GM18909 (cell line): ENCODE results near the gene RORB.

ENCODE experiments used
- ATAC-seq: cut with Tn5 transposase; IDR thresholded peaks from one replicate; pipeline ENCODE4 v1.9.1; 2021; ENCODE audit warnings: mild to moderate bottlenecking; ENCODE audit not compliant: unreplicated experiment, poor library complexity

Gene RORB

DNA sequence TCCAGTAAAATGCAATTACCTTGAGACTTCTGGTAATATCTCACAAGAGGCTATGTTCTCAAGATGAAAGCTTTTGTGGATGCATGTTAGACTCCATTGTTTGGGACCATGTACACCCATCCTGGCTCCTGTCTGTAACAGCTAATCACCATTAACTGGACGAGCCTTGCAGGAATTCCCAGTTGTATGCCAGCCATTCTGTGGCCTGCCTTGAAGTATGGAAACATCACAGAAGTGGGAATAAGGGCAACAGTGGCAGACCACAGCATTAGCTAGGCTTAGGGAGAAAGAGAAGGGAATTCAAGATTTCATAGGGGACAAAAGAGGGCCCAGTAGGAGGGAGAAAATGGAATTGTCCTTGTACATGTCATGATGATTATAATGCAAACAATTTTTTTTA lies 79.0 kb downstream of the RORB start:
- ATAC-seq: no peak

DNA sequence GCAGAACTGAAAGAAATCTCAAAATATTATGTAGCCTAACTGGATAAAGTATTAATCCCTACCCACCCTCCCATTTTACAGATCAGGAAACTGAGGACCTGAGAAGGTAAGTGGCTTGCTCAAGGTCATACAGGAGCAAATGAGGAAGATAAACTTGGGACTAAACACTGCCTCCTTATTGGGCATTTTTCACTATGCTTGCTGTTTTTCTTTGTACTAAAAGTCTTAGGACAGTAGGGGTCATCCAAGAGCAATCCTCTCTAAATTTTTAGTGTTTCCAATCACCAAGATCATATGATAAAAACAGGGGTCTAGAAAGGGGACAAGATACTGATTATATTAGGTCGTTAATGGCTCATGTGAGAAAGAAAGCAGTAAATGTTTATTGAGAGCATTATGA lies 80.8 kb downstream of the RORB start:
- ATAC-seq: no peak

DNA sequence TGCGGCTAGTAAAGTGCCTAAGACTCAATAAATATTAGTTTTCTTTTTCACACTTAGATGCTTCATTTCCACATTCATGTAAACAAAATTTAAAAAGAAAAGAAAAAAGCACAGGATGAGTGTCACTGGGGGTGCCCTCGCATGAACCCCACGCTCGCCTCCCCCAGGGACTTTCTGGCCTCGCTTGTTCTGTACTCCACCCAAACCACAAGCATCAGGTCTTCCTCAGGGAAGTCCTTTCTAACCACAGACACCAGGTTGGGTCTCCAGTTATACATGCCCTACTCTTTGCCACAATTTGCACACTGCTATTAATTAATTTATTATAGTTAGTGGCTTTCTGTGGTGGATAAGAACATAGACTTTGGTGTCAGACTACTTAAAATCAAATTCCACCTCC lies 92.4 kb downstream of the RORB start:
- ATAC-seq: no peak

DNA sequence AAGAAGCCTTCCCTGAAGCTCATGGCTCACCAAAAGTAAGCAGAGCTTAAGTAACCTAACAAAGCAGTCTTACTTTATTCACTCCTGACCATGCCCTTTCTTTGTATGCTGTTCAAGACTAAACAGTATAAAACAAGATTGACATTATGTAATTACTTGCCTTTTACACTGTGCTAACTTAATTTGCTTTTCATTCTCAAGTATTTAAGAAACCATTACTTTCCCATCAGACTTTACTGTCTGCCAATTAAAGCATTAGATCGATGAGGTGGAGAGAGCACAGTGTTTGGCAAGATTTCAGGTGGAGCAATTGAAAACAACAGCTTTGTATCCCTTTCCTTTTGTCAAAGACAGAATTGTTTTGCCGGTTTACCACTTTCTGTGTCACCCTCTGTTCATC lies 98.2 kb downstream of the RORB start:
- ATAC-seq: no peak

DNA sequence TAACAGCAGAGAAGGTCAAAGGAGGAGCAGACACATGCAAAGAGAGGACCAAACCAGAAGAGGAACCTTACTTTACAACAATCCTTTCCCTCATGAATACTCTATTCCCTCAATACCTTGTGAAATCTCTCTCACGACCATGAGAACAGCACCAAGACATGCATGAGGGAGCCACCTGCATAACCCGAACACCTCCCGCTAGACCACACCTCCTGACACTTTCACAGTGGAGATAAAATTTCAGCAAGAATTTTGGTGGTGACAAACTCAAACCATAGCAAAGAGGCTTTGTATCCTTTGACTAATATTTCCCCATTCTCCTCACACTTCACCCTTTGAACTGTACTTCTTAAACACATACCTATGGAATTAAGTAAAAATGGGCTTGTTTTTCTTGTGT lies 101.7 kb downstream of the RORB start:
- no peak for ATAC-seq

DNA sequence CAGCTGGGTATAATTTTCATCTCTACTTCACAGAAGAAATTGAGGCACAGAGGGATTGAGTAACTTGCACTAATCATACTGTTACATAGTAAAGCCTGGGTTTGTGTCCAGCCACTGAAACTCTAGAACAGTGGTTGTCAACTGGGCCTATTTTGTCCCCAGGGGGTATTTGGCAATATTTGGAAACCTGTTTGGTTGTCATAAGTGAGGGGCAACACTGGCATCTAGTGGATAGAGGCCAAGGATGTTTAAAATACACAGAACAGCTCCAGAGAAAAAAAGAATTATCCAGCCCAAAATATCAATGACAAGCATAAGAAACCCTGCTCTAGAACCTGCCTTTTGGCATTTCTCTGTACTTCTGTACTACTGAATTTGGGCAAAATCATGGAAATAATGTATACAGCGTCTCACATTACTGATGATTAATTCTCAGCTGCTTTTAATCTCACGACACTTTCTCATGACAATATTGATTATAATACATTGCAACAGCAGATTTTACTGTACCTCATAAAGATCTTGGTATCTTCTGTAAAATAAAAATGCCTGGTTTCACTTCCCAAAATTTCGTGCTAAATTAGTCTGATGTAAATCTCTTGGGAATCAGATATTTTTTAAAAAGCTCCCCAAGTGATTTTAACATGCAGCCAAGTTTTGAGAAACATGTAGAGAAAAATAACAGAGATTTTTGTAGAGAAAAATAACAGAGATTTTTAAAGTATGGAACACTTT lies 112.7 kb downstream of the RORB start:
- no peak for ATAC-seq

DNA sequence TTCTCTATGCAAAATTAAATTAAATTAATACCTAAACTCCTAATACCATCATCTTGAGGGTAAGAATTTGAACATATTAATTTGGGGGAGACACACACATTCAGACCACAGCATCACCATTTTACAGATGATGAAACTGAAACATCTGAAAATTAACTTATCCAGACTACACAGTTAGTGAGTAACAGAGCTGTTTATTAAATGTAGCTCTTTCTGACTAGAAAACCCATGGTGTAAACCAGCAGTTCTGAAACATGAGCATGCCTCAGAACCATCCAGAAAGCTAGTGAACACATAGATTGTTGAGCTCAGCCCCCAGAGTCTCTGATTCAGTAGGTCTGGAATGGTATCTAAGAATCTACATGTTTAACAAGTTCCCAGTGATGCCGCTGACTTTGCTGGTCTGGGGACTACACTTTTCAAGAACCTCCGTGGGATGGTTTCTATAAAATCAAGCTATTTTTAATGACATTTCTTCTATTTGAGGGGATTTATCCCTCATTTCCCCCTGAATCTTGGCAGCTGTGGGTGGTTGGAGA lies 113.5 kb downstream of the RORB start:
- ATAC-seq: peak; percentile 42

DNA sequence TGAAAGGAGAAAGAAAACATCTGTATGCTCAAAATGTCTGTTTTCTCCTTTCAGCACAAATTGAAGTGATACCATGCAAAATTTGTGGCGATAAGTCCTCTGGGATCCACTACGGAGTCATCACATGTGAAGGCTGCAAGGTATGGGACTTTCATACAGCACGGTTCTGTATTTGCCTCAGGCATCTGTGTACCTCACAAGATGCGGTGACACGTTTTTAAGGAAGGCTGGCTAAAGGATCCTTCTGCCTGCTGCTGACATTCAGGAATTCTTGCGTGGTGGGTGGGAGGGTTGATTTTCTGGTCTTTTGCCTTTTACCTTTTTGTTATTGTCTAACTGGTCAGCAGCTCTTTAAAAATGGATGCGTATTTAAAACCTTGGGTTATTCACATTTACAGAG lies 133.1 kb downstream of the RORB start:
- no peak for ATAC-seq

DNA sequence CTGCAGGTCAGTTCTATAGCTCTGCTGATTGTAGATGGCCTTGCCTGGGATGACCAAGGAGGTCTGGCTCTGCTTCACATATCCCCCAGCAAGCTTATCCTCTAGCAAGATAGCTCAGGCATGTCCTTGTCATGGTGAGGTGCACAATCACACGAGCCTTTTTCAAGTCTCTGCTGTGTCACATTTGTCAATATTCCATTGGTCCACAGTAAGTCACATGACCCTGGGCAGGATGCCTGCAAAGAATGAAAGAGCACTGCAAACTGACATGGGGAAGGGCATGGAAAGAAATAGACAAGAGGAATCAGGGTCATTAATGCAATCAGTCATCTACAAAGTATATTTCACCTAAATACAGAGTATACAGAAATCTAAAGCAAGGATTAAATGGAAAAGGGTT lies 142.0 kb downstream of the RORB start:
- no peak for ATAC-seq

DNA sequence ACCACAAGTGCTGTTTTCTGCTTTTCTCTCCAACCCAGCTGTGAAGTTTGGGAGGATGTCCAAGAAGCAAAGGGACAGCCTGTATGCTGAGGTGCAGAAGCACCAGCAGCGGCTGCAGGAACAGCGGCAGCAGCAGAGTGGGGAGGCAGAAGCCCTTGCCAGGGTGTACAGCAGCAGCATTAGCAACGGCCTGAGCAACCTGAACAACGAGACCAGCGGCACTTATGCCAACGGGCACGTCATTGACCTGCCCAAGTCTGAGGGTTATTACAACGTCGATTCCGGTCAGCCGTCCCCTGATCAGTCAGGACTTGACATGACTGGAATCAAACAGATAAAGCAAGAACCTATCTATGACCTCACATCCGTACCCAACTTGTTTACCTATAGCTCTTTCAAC lies 145.2 kb downstream of the RORB start:
- ATAC-seq: no peak

DNA sequence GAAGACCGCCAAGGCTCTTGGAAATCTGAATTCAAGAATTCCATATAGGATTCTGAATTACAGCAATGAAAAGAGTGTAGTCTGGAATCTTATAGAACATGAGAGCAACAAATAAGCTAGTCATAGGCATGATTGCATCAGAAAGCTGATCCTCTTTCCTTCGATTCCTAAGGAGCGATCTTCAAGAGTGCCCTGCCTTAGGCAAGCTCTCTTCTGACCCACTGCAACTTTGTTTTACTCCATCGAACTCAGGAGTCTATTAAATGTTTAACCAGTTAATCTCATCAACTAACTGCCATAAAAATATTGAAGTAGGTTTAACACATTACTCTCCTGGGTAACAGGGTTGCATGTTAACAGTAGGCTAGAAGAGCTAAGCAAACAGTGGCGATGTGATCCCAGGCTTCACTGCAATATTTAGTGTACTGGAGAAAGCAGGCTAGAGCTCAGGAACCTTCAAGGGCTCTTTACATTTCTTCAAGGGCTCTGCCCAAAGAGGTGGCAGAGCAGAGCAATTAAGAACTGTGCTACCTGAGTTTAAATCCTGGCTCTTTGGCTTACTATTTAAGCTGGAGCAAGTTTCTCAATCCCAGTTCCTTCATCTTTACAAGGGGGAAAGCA lies 146.3 kb downstream of the RORB start:
- ATAC-seq: no peak

DNA sequence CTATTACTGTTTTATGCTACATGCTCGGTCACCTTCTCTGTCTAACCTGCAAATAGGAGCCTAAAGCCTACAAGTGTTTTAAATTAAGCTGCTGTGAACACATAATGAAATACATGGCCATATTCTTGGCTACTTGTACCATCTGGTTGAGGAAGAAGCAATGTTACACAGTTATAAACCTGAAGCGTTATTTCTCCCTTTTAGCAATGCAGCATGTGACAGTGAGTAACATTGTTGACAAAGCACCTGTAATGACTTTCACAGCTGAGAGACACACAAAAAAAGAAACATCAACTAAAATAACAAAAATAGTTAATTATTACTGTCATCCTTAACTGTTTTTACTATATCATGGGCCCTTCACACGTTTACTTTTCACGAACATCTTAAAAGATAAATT lies 146.9 kb downstream of the RORB start:
- no peak for ATAC-seq

DNA sequence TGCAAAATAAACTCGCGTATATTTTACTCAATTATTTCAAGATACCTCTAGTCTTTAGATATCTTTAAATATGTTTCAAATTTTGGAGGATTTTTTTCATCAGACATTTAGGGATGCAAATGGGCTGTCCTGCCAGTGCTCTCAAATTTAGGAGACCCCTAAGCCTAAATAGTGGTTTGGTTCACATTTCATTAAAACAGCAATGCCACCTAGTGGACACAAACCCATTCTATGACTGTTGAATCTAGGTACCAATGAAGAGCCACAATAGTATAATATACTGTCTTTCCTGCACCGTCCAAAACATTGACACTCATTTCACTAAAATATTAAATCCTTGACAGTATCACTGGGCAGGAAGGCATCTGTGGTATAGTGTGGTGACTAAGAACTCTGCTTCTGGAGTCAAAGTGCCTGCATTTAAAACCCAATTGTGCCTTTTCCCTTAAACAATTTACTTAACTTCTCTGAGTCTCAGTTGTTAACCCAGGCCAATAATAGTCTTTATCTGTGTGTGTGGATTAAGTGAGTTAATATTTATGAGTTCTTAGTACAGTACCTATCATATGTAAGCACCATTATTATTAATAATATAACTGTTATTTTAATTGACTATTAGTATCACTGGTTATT lies 148.0 kb downstream of the RORB start:
- peak; percentile 78 for ATAC-seq

DNA sequence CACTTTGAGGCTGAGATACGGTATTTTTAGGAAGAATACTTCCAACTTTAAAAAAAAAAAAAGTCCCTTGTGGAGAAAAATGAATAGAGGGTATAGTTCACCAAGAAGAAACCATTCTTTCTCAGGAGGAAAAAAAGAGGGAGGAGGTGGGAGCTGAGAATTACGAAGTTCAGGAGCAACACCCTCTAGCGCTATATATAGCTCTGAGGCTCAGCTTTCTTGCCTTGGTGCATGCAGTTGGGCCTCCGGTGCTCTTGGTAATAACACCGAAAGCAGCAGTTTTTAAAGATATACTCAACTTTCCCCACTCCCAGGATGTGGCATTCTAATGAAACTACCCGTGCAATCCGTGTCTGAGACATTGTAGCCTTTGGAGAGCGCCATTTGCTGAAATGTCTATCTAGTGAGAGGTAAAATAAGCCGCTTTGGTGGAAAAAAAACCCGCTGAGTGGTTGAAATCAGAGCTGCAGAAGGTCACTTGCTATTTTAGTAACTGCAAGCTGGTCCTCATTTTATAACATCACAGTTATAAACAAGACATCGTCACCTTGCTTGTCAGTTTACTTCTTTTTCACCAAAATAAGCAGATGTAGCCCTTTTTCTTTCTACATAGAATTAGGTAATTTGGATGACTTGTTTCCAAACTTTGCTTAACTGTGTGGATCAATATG lies 156.4 kb downstream of the RORB start:
- no peak for ATAC-seq

DNA sequence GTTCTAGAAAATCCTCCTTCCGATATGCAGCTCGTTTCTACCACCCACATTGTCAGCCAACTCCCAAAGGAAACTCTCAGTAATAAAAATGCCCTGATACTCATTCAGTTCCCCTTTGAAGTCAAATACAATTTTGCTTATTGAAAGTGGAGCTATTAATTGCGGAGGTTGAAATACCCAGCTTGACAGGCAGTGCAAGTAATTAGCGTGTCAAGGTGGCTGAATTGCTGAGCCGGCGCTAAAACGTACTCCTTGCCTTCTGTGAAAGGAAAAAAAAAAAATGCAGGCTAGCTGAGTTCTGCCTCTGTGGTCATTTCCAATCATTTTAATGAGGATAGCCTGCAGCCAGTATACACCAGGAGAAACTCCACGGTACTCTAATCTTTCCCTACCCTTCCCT lies 165.5 kb downstream of the RORB start:
- ATAC-seq: no peak

DNA sequence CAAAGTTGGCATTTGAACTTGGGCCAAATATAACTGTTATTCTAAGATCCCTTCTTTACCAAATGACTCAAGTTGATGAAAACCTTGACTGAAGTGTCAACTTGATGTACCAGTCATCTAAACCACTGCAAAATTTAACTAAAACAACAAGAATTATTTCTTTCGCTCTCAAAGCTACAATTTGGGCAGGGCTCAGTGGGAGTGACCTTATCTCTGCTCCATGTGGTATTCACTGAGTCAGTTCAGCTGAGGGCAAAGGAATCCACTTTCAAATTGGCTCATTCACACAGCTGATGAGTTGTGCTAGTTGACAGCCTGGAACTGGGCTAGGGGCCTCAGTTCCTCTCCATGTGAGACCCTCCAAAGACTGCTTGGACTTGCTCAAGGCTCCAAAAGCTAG lies 166.3 kb downstream of the RORB start:
- ATAC-seq: no peak

DNA sequence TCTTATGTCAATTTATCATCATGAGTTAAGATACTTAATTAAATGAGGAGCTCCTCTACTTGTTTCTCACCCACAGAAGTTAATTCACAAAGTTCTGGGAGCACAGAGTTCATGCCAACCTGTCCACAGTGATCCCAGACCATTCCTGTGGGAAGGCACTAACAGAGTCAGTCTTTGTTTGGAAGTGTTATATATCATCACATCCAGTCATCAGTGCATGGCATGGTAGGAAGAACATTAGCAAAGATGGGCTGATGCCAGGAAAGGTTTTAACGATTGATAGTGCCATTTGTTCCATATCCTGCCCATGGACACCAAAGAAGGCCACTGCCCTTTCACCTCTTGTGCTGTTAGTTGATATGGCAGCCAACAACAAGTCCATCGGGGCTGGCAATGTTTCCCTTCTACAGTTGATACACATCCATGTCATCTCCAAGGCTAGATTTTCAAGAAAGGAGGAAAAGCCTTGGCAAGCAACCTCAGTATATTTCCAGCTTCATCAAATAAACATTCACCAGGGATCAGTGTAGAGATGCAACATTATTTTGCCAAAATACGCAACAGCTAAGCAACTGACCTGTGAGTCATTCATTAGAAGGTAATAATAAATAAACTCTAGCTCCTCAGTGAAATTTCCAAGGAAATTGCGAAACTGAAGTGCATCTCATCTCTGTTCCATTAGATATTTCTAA lies 169.6 kb downstream of the RORB start:
- ATAC-seq: no peak

DNA sequence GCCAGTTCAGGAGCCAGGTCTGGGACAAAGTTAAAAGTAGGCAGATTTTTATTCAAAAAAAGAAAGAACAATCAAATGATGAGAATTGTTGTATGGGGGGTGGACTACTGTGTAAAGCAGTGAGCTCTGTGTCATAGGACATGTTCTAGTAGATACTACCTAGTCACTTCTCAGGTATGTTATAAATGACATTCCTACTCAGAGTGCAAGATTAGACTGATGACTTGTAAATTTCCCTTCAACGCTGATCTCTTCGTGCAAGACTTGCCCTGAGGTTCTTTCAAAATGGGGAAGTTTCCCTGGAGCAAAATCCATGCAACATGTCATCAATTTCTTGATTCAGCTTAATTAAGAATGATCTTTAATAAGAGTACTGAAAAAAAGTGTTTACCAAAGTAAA lies 175.1 kb downstream of the RORB start:
- no peak for ATAC-seq

DNA sequence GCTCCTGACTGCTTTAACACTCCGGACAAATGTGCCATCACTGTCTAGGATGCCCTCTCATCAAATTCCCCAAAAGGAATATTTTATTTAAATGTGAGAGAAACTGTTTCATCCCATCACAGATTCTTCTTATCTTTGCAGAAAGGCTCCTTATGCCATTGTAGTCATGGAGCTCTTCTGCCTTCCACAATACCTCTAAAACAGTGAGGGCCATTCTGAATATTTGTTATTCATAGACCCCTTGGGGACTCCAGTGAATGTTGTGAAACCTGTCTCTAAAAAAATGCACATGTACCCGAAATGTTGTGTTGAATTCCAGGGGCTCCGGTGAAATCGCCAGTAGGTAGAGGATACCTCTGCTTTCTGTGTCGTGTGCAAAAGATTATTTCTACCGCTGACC lies 176.9 kb downstream of the RORB start:
- no peak for ATAC-seq

DNA sequence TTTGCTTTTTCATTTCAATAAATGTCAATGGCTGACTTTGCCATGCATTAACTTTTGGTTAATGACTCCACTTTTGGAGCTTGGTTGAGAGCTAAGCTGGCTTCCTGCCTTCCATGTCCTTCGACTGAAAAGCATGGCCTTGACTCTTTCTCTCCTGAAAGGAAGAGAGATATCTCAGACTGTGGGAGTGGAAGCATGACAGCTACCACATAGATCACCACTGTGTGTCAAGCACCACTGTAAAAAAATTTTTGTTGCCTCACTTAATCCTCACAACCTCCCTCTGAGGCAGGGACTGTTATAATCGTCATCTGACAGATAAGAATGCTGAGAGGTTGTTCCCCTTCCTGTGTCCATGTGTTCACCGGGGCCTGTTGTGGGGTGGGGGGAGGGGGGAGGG lies 184.8 kb downstream of the RORB start:
- ATAC-seq: no peak

DNA sequence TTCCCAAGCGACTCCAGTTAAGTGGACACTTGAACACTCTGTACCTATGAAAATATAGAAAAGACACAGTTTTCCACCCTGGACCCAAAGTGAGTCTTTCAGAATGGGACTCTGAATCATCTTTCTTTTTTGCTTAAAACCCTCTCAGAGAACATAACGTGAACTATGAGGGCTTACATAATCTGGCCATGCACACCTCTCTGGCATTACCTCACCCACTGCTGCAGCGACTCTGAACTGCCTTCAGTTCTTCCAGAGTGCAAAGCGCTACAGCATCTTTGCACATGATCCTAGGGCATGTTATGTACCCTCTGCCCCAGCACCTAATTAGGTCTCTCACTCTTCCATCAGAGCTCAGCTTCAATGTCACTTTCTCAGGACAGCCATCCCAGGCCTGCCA lies 186.2 kb downstream of the RORB start:
- ATAC-seq: no peak
